DMS53 treated with DMSO at 0.1 percent for 48 hours (cell line): ENCODE data around the gene SPINK8.
A peak's percentile ranks its signal among the peaks of the same experiment; 100 is the strongest.
"Not testable (repeated sequence)": the region's sequence is repeated elsewhere in the genome, so short reads cannot be mapped to it uniquely, and the experiment has no call there.

ENCODE experiments used
- DNase-seq: peaks from one replicate; lab custom pipeline; 2025; ENCODE audit not compliant: unreplicated experiment; lab: John Stamatoyannopoulos, UW

SPINK8 gene

GRCh38 chr3:48280881-48281280 lies 52.6 kb downstream of the SPINK8 start:
- no peak for DNase-seq

GRCh38 chr3:48278884-48279559 lies 54.4 kb downstream of the SPINK8 start:
- DNase-seq, result no peak

- no peak for DNase-seq
Measured at GRCh38 chr3:48276911-48277641, 56.4 kb downstream of the SPINK8 start.

- DNase-seq, result no peak
Measured at GRCh38 chr3:48275287-48276027, 58.0 kb downstream of the SPINK8 start.

- DNase-seq, result no peak
Measured at GRCh38 chr3:48274452-48274851, 59.0 kb downstream of the SPINK8 start.

- peak; percentile 4 for DNase-seq
Measured at GRCh38 chr3:48273594-48274211, 59.8 kb downstream of the SPINK8 start.

- DNase-seq, result no peak
Measured at GRCh38 chr3:48271763-48272498, 61.5 kb downstream of the SPINK8 start.

- not testable (repeated sequence) for DNase-seq
Measured at GRCh38 chr3:48271223-48271622, 62.2 kb downstream of the SPINK8 start.

GRCh38 chr3:48270306-48270705 lies 63.2 kb downstream of the SPINK8 start:
- no peak for DNase-seq

- no peak for DNase-seq
Measured at GRCh38 chr3:48269592-48269991, 63.9 kb downstream of the SPINK8 start.

GRCh38 chr3:48268936-48269561 lies 64.4 kb downstream of the SPINK8 start:
- DNase-seq, result no peak

GRCh38 chr3:48268381-48268935 lies 65.0 kb downstream of the SPINK8 start:
- peak; percentile 71 for DNase-seq

GRCh38 chr3:48267782-48268181 lies 65.7 kb downstream of the SPINK8 start:
- no peak for DNase-seq

- DNase-seq, result no peak
Measured at GRCh38 chr3:48258530-48258929, 74.9 kb downstream of the SPINK8 start.
